Heart right ventricle (tissue), 16 donors: Measurements from ENCODE around the gene PACSIN2. TPM values are rescaled to one million over a fixed set of nuclear protein-coding genes. Genes with fewer than 3 reads are reported as not detected.

Experiments
- ATAC-seq, 8 donors: fragments of 200-7000 bp; cut with Tn5 transposase; one replicate each; pipeline ENCODE4 v1.9.1; 2020; ENCODE audit warnings: mild to moderate bottlenecking in 8 of 8, moderate library complexity in 8 of 8, moderate number of reproducible peaks in 1 of 8
- DNase-seq, 2 donors: peaks; one replicate each; pipeline ENCODE4 v3.0.0-alpha.2; 2020
- H3K27ac ChIP-seq, 10 donors: fragments of 200-600 bp; sonication (generic) in 2 of 10; one replicate each; pipeline versions ENCODE4 v1.5.0 to v1.8.0; 2020 to 2022; ENCODE audit warnings: mild to moderate bottlenecking in 3 of 10
- H3K27me3 ChIP-seq, 7 donors: fragments of 200-600 bp; one replicate each; pipeline ENCODE4 v1.8.0; 2021 to 2022; ENCODE audit warnings: mild to moderate bottlenecking in 2 of 7
- H3K36me3 ChIP-seq, 9 donors: fragments of 200-600 bp; sonication (generic) in 1 of 9; one replicate each; pipeline versions ENCODE4 v1.5.0 to v1.8.0; 2020 to 2022; ENCODE audit warnings: mild to moderate bottlenecking in 2 of 9
- H3K4me1 ChIP-seq, 9 donors: fragments of 200-600 bp; sonication (generic) in 1 of 9; one replicate each; pipeline versions ENCODE4 v1.5.0 to v1.8.0; 2020 to 2022; ENCODE audit warnings: mild to moderate bottlenecking in 4 of 9
- H3K4me3 ChIP-seq, 10 donors: fragments of 200-600 bp; sonication (generic) in 2 of 10; one replicate each; pipeline versions ENCODE4 v1.5.0 to v1.8.0; 2020 to 2022; ENCODE audit warnings: mild to moderate bottlenecking in 7 of 10, moderate library complexity in 2 of 10
- H3K9me3 ChIP-seq, 11 donors: fragments of 200-600 bp in 10 of 11; sonication (generic) in 2 of 11; one replicate each; pipeline versions ENCODE4 v1.5.0 to v1.8.0; 2013 to 2022; ENCODE audit warnings: mild to moderate bottlenecking in 2 of 11, control low read depth in 1 of 11, moderate library complexity in 1 of 11
- WGBS, 2 donors: extraction: QIAGEN DNeasy Blood & Tissue Kit; methylation state at CpG; one replicate each; pipeline ENCODE4 v1.1.7; 2013; ENCODE audit warnings: inconsistent platforms in 1 of 2; 5-methylcytosine and 5-hydroxymethylcytosine counted together
- intact Hi-C, 10 donors: fragments of 100-400 bp; cut with DNase I; formaldehyde crosslinking; loops; one replicate each; pipeline versions ENCODE4 v1.11.1 to v1.14.2; 2022
- polyA plus RNA-seq, 2 donors: library from polyadenylated mRNA; stranded (reverse); fragments of 200-250 nt; gene quantifications; one replicate each; pipeline ENCODE4 v1.2.3, GENCODE V29; 2013
- total RNA-seq, 10 donors: library from RNA; stranded (reverse); fragmentation: NEBNext Ultra II Directional in 3 of 10; extraction: Animal tissue kit (Norgen Biotek cat#: 25700) in 3 of 10; gene quantifications; one replicate each; pipeline versions ENCODE4 v1.2.1 to v1.2.4, GENCODE V29; 2021 to 2023
- TF ChIP-seq, protein P1 (sequence below), 9 donors: fragments of 200-600 bp; sonication (generic) in 2 of 9; IDR thresholded peaks; one replicate each; pipeline versions ENCODE4 v1.5.0 to v1.8.0; 2021 to 2022; ENCODE audit warnings: antibody characterized with exemption in 9 of 9, mild to moderate bottlenecking in 5 of 9, moderate library complexity in 1 of 9
- donor health status: Arrhythmogenic right ventricular cardiomyopathy.
- donor health status: ischemic (EF 13 %, LVEDD 7.1; RV severe dilation, severe dysfunction).
- donor health status: healthy with polysubstance abuse.
- donor health status: DM: no; HTN: yes; CAD: no.
- donor health status: DM: no; HTN: no; CAD: no.
- donor health status: ischemic (EF 25% LVEDD 6.9; RV normal size, moderate dysfunction).
- donor health status: ischemic (EF 25% LVEDD 5.7; RV mildly dilated, moderate dysfunction).
- donor health status: healthy.
- donor health status: DM: yes; HTN: yes; CAD: no.
- donor health status: Ischemic cardiomyopathy.
- donor health status: ischemic (EF 35%, LVEDD 5.7; RV mildly dilated, moderate dysfunction).
- donor health status: nonischemic (EF 11% LVEDD 7.7; RV severe dilation, severe dysfunction).
- donor health status: DM: yes; HTN: yes; CAD: no.
- donor health status: PGD.
- donor health status: ischemic (EF 29% LVEDD 5.4; RV normal size, mild dysfunction).
- donor health status: nonischemic (EF 23%, LVEDD 6.1; RV moderate dilation, normal function).

The PACSIN2 gene
- total and polyA plus RNA-seq, 12 donors: 24.3 to 69.7 (median 57.0) TPM

DNA sequence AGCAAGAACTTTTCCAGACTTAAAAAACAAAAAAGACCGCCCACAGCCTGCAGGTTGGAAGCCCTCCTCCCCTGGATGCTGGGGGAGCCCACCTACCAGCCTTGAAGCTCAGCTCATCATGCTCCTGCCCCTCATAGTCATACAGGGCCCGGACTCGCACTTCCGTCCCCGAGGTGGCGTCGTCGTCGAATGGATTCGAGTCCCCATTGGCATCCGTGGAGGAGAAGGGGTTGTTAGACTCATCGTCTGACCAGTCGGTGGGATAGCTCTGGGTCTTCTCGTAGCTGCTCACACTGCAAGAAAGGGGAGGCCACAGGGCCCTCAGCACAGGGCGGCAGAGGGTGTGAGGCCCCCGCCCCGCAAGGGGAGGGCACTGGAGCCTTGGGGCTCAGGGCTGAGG, 138.9 kb downstream of the PACSIN2 start:
- 90 to 94% methylated on average over 17 of the region's 17 CpGs for WGBS, 2 donors
- TF ChIP-seq, protein P1, sequence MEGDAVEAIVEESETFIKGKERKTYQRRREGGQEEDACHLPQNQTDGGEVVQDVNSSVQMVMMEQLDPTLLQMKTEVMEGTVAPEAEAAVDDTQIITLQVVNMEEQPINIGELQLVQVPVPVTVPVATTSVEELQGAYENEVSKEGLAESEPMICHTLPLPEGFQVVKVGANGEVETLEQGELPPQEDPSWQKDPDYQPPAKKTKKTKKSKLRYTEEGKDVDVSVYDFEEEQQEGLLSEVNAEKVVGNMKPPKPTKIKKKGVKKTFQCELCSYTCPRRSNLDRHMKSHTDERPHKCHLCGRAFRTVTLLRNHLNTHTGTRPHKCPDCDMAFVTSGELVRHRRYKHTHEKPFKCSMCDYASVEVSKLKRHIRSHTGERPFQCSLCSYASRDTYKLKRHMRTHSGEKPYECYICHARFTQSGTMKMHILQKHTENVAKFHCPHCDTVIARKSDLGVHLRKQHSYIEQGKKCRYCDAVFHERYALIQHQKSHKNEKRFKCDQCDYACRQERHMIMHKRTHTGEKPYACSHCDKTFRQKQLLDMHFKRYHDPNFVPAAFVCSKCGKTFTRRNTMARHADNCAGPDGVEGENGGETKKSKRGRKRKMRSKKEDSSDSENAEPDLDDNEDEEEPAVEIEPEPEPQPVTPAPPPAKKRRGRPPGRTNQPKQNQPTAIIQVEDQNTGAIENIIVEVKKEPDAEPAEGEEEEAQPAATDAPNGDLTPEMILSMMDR (IDR thresholded peaks at IDR 0.05): no peak
- DNase-seq: no peak
- intact Hi-C loops: loop anchor here in 1 of 10 donors (10.0 kb wide), 1 partner anchor 149 kb away; no protein-coding TSS in a partner anchor
- H3K27ac ChIP-seq: no peak overlapping the region
- no peak overlapping the region for H3K4me3 ChIP-seq
- no peaks in the 10 kb centered on the region for H3K27me3 ChIP-seq
- peaks cover 0 to 100% (median 78%) of the 10 kb centered on the region in 9 donors for H3K36me3 ChIP-seq
- ATAC-seq: no peak
- H3K4me1 ChIP-seq: peaks cover 0 to 16% (median 8%) of the 10 kb centered on the region in 9 donors
- H3K9me3 ChIP-seq: no peaks in the 10 kb centered on the region

DNA sequence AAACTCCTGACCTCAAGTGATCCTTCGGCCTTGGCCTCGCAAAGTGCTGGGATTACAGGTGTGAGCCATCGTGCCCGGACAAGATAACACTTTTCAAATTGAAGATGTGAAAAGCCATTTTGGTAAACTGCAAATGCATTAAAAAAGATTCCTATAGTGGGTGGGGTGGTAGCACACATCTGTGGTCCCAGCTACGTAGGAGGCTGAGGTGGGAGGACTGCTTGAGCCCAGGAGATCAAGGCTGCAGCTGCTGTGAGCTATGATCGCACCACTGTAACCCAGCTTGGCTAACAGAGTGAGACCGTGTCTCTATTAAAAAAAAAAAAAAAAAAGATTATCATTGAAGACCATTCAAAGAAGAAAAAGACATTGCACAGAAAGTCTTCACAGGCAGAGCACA, 140.9 kb downstream of the PACSIN2 start:
- no peak overlapping the region for H3K27ac ChIP-seq
- H3K36me3 ChIP-seq: peaks cover 0 to 100% (median 69%) of the 10 kb centered on the region in 9 donors
- WGBS, 2 donors: 94 to 95% methylated on average over 7 of the region's 7 CpGs

DNA sequence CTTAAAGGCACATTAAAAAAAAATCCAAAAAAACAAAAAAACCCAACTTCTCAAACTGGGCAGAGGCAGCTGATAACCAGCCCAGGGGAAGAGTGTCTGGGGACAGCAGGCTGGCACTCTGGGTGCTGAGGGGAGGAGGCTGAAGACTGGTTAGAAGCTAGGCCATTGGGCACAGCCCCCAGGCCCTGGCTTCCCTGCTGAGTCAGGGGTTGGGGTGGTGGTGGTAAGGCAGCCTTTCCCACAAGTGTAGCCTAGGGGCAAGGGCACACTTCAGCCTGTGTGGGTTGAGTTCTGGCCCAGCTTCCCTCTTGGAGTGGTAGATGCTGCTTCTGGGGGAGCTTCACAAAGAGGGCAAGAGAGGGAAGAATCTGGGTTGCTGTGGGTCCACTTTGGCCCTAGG, 141.6 kb downstream of the PACSIN2 start:
- no peak overlapping the region for H3K27ac ChIP-seq
- H3K27me3 ChIP-seq: no peaks in the 10 kb centered on the region
- TF ChIP-seq, protein P1 (IDR thresholded peaks at IDR 0.05): no peak
- H3K4me1 ChIP-seq: peaks cover 4 to 25% (median 13%) of the 10 kb centered on the region in 9 donors
- H3K4me3 ChIP-seq: no peak overlapping the region
- ATAC-seq (no peak), DNase-seq (no peak)
- no peaks in the 10 kb centered on the region for H3K9me3 ChIP-seq
- intact Hi-C loops: loop anchor here in 2 of 10 donors (2.0 to 10.0 kb wide), 2 partner anchors 151 to 217 kb away; no protein-coding TSS in a partner anchor
- peaks cover 0 to 96% (median 63%) of the 10 kb centered on the region in 9 donors for H3K36me3 ChIP-seq

More for the DNA sequence above, 140.9 kb downstream of the PACSIN2 start:
- no peak for DNase-seq
- Histone ChIP-seq H3K27me3 (no peaks in the 10 kb centered on the region), H3K4me1 (peaks cover 0 to 21% (median 7%) of the 10 kb centered on the region in 9 donors), H3K4me3 (no peak overlapping the region), H3K9me3 (no peaks in the 10 kb centered on the region)
- intact Hi-C loops: loop anchor here in 1 of 10 donors (10.0 kb wide), 1 partner anchor 151 kb away; no protein-coding TSS in a partner anchor
- TF ChIP-seq, protein P1 (IDR thresholded peaks at IDR 0.05): no peak
- no peak for ATAC-seq

DNA sequence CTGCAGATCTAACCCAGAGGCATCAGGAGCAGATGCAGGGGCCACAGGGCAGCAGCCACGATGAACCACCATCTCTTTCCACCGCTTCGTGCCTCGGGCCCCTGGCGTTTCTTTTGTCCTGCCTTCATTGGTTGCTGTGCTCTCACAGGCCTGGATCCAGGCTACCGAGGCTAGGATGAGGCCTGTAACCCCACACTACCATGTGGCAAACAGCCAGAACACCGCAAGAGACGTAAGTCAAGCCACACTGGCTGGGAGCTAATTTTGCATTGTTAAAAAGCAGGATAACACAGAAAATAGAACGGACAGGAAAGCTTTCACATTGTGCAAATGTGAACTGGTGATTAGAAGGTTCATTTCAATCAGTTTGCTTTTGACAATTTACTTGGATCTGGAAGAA, 142.1 kb downstream of the PACSIN2 start:
- DNase-seq (no peak), ATAC-seq (no peak)
- H3K36me3 ChIP-seq: peaks cover 0 to 90% (median 59%) of the 10 kb centered on the region in 9 donors
- 71% methylated on average over 9 of the region's 9 CpGs for WGBS, 2 donors
- H3K27ac ChIP-seq: no peak overlapping the region
- H3K4me1 ChIP-seq: peaks cover 4 to 25% (median 16%) of the 10 kb centered on the region in 9 donors
- intact Hi-C loops: loop anchor here in 2 of 10 donors (2.0 to 10.0 kb wide), 2 partner anchors 152 to 218 kb away; no protein-coding TSS in a partner anchor
- TF ChIP-seq, protein P1 (IDR thresholded peaks at IDR 0.05): no peak
- H3K4me3 ChIP-seq: no peak overlapping the region
- H3K9me3 ChIP-seq: no peaks in the 10 kb centered on the region
- H3K27me3 ChIP-seq: no peaks in the 10 kb centered on the region
